ENCODE data around the gene DLG2. TPM values are rescaled to one million over a fixed set of nuclear protein-coding genes. Genes with fewer than 3 reads are reported as not detected.
"Not testable (repeated sequence)": the region's sequence is repeated elsewhere in the genome, so short reads cannot be mapped to it uniquely, and the experiment has no call there.

Gene DLG2
- total RNA-seq, 4 donors from 2014 or later: 11.0 to 34.2 (median 19.8) TPM

DNA sequence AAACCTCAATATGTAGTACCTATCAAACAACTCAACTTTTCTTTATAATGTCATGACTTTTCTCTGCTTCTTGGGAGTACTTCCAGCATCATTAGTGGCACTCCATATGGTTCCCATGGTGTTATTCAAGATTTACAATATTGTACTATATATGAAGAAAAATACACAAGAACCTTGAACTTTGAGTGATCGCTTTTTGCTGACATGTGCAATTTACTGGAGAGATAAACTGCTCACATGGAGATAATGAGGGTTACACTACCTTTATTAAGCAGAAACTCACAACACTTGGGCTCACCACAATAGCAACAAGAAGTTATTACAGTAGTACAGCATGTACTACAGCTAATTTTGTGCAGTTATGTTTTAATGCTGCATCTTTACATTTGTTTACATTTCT, 388.2 kb downstream of the DLG2 start:
- TF ChIP-seq POLR2A (IDR thresholded peaks at IDR 0.05) (no peak), EP300 (IDR thresholded peaks at IDR 0.05) (no peak), POLR2AphosphoS5 (IDR thresholded peaks at IDR 0.05) (no peak)
- TF ChIP-seq, protein P1, sequence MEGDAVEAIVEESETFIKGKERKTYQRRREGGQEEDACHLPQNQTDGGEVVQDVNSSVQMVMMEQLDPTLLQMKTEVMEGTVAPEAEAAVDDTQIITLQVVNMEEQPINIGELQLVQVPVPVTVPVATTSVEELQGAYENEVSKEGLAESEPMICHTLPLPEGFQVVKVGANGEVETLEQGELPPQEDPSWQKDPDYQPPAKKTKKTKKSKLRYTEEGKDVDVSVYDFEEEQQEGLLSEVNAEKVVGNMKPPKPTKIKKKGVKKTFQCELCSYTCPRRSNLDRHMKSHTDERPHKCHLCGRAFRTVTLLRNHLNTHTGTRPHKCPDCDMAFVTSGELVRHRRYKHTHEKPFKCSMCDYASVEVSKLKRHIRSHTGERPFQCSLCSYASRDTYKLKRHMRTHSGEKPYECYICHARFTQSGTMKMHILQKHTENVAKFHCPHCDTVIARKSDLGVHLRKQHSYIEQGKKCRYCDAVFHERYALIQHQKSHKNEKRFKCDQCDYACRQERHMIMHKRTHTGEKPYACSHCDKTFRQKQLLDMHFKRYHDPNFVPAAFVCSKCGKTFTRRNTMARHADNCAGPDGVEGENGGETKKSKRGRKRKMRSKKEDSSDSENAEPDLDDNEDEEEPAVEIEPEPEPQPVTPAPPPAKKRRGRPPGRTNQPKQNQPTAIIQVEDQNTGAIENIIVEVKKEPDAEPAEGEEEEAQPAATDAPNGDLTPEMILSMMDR (IDR thresholded peaks at IDR 0.05): no peak
- no peak overlapping the region for H3K4me3 ChIP-seq
- ATAC-seq: no peak

DNA sequence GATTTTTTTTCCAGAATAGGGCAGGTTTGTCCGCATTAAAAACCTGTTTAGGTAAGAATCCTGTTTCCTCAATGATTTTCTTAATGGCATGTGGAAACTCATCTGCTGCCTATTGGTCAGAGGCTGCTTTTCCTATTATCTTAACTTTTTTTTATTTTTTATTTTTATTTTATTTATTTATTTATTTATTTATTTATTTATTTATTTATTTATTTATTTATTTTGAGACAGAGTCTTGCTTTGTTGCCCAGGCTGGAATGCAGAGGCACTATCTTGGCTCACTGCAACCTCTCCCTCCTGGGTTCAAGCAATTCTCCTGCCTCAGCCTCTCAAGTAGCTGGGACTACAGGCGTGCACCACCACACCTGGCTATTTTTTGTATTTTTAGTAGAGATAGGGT, 389.1 kb downstream of the DLG2 start:
- WGBS, 2 donors (ENCODE audit: low coverage in 1 of 2): 86 to 100% methylated on average over 2 of the region's 2 CpGs
- H3K36me3 ChIP-seq, H3K4me1 ChIP-seq, ATAC-seq, H3K4me3 ChIP-seq, H3K27me3 ChIP-seq, H3K27ac ChIP-seq: not testable (repeated sequence)
- H3K9me3 ChIP-seq: peaks cover 0 to 13% (median 0%) of the 10 kb centered on the region in 3 donors

More for the DNA sequence above, 388.2 kb downstream of the DLG2 start:
- Histone ChIP-seq H3K4me1 (no peaks in the 10 kb centered on the region), H3K27ac (no peak overlapping the region), H3K9me3 (peaks cover 0 to 13% (median 0%) of the 10 kb centered on the region in 3 donors), H3K36me3 (no peaks in the 10 kb centered on the region), H3K27me3 (no peaks in the 10 kb centered on the region)
- 100% methylated on average over 1 of the region's 1 CpG for WGBS, 2 donors (ENCODE audit: low coverage in 1 of 2)

DNA sequence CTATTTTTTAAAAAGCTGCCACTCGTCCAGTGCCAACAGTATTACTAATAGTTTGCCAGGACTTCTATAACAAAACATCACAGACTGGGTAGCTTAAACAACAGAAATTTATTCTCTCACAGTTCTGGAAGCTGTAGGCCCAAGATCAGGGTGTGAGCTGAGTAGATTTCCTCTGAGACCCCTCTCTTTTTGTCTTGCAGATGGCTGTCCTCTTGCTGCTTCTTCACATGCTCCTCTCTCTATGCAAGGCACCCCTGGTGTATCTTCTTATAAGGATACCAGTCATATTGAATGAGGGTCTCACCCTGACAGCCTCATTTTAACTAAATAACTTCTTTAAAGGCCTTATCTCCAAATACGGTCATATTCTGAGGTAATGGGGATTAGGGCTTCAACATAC, 390.9 kb downstream of the DLG2 start:
- no peaks in the 10 kb centered on the region for H3K4me1 ChIP-seq
- peaks cover 0 to 14% (median 0%) of the 10 kb centered on the region in 3 donors for H3K9me3 ChIP-seq
- H3K4me3 ChIP-seq: no peak overlapping the region
- TF ChIP-seq POLR2AphosphoS5 (IDR thresholded peaks at IDR 0.05) (no peak), POLR2A (IDR thresholded peaks at IDR 0.05) (no peak), EP300 (IDR thresholded peaks at IDR 0.05) (no peak)
- TF ChIP-seq, protein P1 (IDR thresholded peaks at IDR 0.05): no peak
- WGBS, 2 donors (ENCODE audit: low coverage in 1 of 2): 77 to 83% methylated on average over 2 of the region's 2 CpGs
- no peak overlapping the region for H3K27ac ChIP-seq
- no peaks in the 10 kb centered on the region for H3K27me3 ChIP-seq
- ATAC-seq: no peak
- H3K36me3 ChIP-seq: no peaks in the 10 kb centered on the region

DNA sequence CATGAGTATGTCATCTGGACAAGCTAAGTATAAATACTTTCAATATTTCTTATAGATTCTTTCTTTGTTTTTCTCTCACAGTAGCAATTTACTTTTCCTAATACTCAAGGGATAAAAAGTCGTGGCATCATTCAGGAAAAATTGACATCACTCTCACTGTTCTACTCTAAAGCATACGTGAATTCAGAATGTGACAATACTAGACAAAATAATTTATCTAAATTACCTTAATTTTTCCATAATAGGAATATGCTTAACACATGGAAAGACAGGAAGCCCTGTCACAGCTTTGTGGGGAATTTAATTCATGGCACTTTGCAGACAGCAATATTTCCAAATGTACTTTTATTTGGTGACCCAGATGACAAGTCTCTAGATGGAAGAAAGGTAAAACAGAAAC, 394.6 kb downstream of the DLG2 start:
- H3K36me3 ChIP-seq: no peaks in the 10 kb centered on the region
- H3K27ac ChIP-seq: no peak overlapping the region
- no peak overlapping the region for H3K4me3 ChIP-seq
- ATAC-seq: no peak
- peaks cover 0 to 13% (median 0%) of the 10 kb centered on the region in 3 donors for H3K9me3 ChIP-seq
- no peaks in the 10 kb centered on the region for H3K4me1 ChIP-seq
- H3K27me3 ChIP-seq: no peaks in the 10 kb centered on the region
- TF ChIP-seq EP300 (IDR thresholded peaks at IDR 0.05): no peak
- TF ChIP-seq POLR2A (IDR thresholded peaks at IDR 0.05): no peak
- no peak for TF ChIP-seq POLR2AphosphoS5 (IDR thresholded peaks at IDR 0.05)
- TF ChIP-seq, protein P1 (IDR thresholded peaks at IDR 0.05): no peak
- WGBS, 2 donors (ENCODE audit: low coverage in 1 of 2): 83 to 85% methylated on average over 2 of the region's 2 CpGs

DNA sequence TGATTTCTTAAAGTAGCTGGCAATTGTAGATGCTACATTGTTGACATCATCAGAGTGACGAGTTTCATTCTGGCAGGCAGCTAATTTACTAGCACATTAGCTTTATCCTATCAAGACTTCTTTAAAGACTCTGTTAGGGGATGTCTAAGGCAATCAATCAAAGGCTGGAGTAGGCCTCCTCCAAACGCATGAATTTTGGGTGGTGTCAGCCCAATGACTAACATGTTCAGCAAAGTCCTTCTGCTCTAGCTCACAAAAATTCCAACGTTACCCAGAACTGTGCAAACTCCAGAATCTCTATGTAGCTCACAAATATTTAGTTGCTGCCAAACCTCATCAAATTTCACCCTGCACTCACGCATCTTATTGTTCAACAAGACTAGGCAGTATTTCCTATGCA, 395.6 kb downstream of the DLG2 start:
- H3K4me3 ChIP-seq: no peak overlapping the region
- no peaks in the 10 kb centered on the region for H3K36me3 ChIP-seq
- H3K4me1 ChIP-seq: no peaks in the 10 kb centered on the region
- no peaks in the 10 kb centered on the region for H3K27me3 ChIP-seq
- TF ChIP-seq, protein P1 (IDR thresholded peaks at IDR 0.05): no peak
- TF ChIP-seq POLR2A (IDR thresholded peaks at IDR 0.05) (no peak), POLR2AphosphoS5 (IDR thresholded peaks at IDR 0.05) (no peak), EP300 (IDR thresholded peaks at IDR 0.05) (no peak)
- H3K9me3 ChIP-seq: peaks cover 0 to 13% (median 0%) of the 10 kb centered on the region in 3 donors
- ATAC-seq: no peak
- no peak overlapping the region for H3K27ac ChIP-seq
- WGBS, 2 donors (ENCODE audit: low coverage in 1 of 2): 62 to 74% methylated on average over 4 of the region's 4 CpGs

DNA sequence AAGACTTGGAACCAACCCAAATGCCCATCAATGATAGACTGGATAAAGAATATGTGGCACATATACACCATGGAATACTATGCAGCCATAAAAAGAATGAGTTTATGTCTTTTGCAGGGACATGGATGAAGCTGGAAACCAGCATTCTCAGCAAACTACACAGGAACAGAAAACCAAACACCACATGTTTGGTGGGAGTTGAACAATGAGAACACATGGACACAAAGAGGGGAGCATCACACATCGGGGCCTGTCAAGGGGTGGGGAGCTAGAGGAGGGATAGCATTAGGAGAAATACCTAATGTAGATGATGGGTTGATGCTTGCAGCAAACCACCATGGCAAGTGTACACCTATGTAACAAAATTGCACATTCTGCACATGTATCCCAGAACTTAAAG, 397.4 kb downstream of the DLG2 start:
- not testable (repeated sequence) for ATAC-seq
- WGBS, 2 donors (ENCODE audit: low coverage in 1 of 2): 73 to 100% methylated on average over 1 of the region's 1 CpG

More for the DNA sequence above, 397.4 kb downstream of the DLG2 start:
- H3K4me1 ChIP-seq, H3K27me3 ChIP-seq, H3K36me3 ChIP-seq, H3K4me3 ChIP-seq, H3K27ac ChIP-seq: not testable (repeated sequence)
- peaks cover 0 to 13% (median 0%) of the 10 kb centered on the region in 3 donors for H3K9me3 ChIP-seq
